ENCODE measurements around the gene OTUD6A. TPM values are rescaled to one million over a fixed set of nuclear protein-coding genes. Genes with fewer than 3 reads are reported as not detected.
"Not testable (repeated sequence)": the region's sequence is repeated elsewhere in the genome, so short reads cannot be mapped to it uniquely, and the experiment has no call there.

Gene OTUD6A
- total RNA-seq, 1 experiment from 2014 or later: not detected

DNA sequence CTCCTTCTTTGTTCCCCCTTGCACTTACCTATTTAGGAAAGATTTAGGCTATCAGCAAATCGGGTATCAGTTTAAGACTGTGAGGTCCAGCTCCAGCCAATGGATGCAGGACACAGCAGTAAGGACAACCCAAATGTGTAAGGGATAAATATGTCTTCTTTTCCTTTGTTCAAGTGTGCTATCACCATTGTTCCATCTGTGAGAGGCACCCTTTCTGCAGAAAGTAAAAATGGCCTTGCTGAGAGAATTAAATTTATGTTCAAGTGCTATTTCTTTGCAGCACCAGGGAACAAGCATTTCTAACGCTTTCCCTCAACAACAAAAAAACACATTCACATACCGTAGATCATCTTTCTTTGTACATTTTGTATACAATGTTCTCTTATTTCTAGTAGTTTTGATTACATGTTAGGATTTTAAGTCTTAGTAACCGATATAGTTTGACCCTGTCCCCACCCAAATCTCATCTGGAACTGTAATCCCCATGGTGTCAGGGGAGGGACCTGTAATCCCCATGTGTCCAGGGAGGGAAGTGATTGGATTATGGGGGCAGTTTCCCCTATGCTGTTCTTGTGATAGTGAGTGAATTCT, 49.3 kb downstream of the OTUD6A start:
- in situ Hi-C loops (cut with HindIII; ENCODE audit: low sequenced_read_pairs); DNase-seq (ENCODE audit: low spot score): not testable (repeated sequence)

Other genes with a start within 250 kb of the OTUD6A start
- not detected in 2 replicates for gene AWAT2, start 12.5 kb upstream of the OTUD6A start, total RNA-seq (2014; rRNA removed; shearing (Covaris generic))
- 80.9 and 87.3 TPM in 2 replicates for gene IGBP1, start 71.0 kb downstream of the OTUD6A start, total RNA-seq (2014; rRNA removed; shearing (Covaris generic))
- not detected in 2 replicates for gene DGAT2L6, start 115.0 kb downstream of the OTUD6A start, total RNA-seq (2014; rRNA removed; shearing (Covaris generic))
- gene AWAT1, start 172.2 kb downstream of the OTUD6A start, total RNA-seq (2014; rRNA removed; shearing (Covaris generic)): not detected in 2 replicates
- 0.20 TPM in 1 of 2 replicates, not detected in the other for gene P2RY4, start 197.7 kb downstream of the OTUD6A start, total RNA-seq (2014; rRNA removed; shearing (Covaris generic))
- not detected in 2 replicates for gene ARR3, start 205.9 kb downstream of the OTUD6A start, total RNA-seq (2014; rRNA removed; shearing (Covaris generic))
- not detected in 2 replicates for gene RAB41, start 219.7 kb downstream of the OTUD6A start, total RNA-seq (2014; rRNA removed; shearing (Covaris generic))
- 38.8 and 55.4 TPM in 2 replicates for gene PDZD11, start 227.5 kb downstream of the OTUD6A start, total RNA-seq (2014; rRNA removed; shearing (Covaris generic))
- 33.4 and 38.1 TPM in 2 replicates for gene KIF4A, start 227.6 kb downstream of the OTUD6A start, total RNA-seq (2014; rRNA removed; shearing (Covaris generic))

Data from G401 (cell line).